ENCODE measurements around the gene MSRB3.

DNA sequence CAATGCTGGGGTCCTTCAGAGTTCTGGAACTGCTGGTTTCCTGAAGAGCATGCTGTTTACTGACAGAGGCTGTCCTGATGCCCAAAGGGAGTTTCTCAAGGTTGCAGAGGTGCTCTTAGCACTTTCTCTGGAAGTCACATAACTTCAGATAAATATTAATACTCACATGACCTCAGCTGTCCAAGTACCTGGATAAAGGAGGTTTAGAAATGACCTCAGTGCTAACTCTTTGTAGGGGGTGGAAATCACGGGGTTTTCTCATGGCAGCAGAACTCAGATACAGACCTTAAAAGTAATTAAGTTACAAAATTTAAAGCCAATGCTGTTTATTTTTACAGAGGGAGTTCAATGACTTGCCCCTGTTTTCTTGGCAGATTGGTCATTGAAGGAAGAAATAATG is 225.9 kb downstream of the MSRB3 start:
- no peak for TF ChIP-seq EZH2phosphoT487 (IDR thresholded peaks at IDR 0.05; ENCODE audit: low read depth, severe bottlenecking, unreplicated experiment)
- TF ChIP-seq, protein P1, sequence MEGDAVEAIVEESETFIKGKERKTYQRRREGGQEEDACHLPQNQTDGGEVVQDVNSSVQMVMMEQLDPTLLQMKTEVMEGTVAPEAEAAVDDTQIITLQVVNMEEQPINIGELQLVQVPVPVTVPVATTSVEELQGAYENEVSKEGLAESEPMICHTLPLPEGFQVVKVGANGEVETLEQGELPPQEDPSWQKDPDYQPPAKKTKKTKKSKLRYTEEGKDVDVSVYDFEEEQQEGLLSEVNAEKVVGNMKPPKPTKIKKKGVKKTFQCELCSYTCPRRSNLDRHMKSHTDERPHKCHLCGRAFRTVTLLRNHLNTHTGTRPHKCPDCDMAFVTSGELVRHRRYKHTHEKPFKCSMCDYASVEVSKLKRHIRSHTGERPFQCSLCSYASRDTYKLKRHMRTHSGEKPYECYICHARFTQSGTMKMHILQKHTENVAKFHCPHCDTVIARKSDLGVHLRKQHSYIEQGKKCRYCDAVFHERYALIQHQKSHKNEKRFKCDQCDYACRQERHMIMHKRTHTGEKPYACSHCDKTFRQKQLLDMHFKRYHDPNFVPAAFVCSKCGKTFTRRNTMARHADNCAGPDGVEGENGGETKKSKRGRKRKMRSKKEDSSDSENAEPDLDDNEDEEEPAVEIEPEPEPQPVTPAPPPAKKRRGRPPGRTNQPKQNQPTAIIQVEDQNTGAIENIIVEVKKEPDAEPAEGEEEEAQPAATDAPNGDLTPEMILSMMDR (IDR thresholded peaks at IDR 0.05; ENCODE audit: poor library complexity), result no peak
- TF ChIP-seq EZH2 (IDR thresholded peaks at IDR 0.05; ENCODE audit: borderline replicate concordance), result no peak

Measured in hepatocyte (in vitro differentiated cells).